ENCODE measurements around the gene SLC2A10. TPM values are rescaled to one million over a fixed set of nuclear protein-coding genes. Genes with fewer than 3 reads are reported as not detected.

The SLC2A10 gene
- total RNA-seq, 1 experiment from 2014 or later: not detected

DNA sequence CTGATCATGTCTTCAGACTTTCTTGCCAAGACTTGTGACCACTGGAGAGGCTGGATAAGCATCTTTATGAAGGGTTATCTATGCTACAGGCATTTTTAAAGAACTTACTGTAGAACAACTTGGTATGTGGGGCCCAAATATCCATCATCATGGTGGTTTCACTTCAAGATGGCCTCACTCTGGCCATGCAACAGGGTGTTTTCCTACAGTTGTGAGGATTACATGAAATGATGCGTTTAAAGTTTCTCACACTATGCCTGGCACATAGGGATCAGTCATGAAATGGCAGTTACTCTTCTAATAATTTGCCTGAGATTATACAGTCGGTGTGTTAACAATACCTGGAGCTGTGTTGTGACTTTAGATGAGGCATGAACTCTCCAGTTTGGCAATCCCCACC lies 13.0 kb downstream of the SLC2A10 start:
- no TSS peak for BruUV-seq (replicated peaks)
- no peaks in the 10 kb centered on the region for H3K4me1 ChIP-seq (ENCODE audit: insufficient read depth, low read length, poor library complexity, severe bottlenecking)
- intact Hi-C loops (cut with micrococcal nuclease; ENCODE audit: unreplicated experiment): no loop called here
- H3K27me3 ChIP-seq (replicated peaks; ENCODE audit: insufficient read depth, low read depth, low read length, poor library complexity): peaks cover 2% of the 10 kb centered on the region
- H3K4me3 ChIP-seq (ENCODE audit: low read depth, low read length, poor library complexity, severe bottlenecking): no peak overlapping the region
- DNase-seq (ENCODE audit: low spot score): no peak
- TF ChIP-seq, protein P1, sequence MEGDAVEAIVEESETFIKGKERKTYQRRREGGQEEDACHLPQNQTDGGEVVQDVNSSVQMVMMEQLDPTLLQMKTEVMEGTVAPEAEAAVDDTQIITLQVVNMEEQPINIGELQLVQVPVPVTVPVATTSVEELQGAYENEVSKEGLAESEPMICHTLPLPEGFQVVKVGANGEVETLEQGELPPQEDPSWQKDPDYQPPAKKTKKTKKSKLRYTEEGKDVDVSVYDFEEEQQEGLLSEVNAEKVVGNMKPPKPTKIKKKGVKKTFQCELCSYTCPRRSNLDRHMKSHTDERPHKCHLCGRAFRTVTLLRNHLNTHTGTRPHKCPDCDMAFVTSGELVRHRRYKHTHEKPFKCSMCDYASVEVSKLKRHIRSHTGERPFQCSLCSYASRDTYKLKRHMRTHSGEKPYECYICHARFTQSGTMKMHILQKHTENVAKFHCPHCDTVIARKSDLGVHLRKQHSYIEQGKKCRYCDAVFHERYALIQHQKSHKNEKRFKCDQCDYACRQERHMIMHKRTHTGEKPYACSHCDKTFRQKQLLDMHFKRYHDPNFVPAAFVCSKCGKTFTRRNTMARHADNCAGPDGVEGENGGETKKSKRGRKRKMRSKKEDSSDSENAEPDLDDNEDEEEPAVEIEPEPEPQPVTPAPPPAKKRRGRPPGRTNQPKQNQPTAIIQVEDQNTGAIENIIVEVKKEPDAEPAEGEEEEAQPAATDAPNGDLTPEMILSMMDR (conservative IDR thresholded peaks at IDR 0.05; ENCODE audit: low read depth, low read length): no peak
- no peak for TF ChIP-seq EZH2 (IDR thresholded peaks at IDR 0.05; ENCODE audit: borderline replicate concordance, low read depth, low read length, poor library complexity, severe bottlenecking)
- no peak overlapping the region for H3K27ac ChIP-seq (ENCODE audit: low read depth, low read length, poor library complexity, severe bottlenecking)
- ChIA-PET POLR2A (ENCODE audit: low non-redundant PET) (no interaction called here), CTCF (no interaction called here)
- H3K36me3 ChIP-seq (ENCODE audit: insufficient read depth, low read length, poor library complexity, severe bottlenecking): no peaks in the 10 kb centered on the region
- peaks cover 2% of the 10 kb centered on the region for H3K9me3 ChIP-seq (ENCODE audit: low read depth, low read length, poor library complexity, severe bottlenecking)

- DNase-seq (ENCODE audit: low spot score): no peak
- Histone ChIP-seq H3K36me3 (ENCODE audit: insufficient read depth, low read length, poor library complexity, severe bottlenecking) (no peaks in the 10 kb centered on the region), H3K27me3 (replicated peaks; ENCODE audit: insufficient read depth, low read depth, low read length, poor library complexity) (peaks cover 2% of the 10 kb centered on the region), H3K4me3 (ENCODE audit: low read depth, low read length, poor library complexity, severe bottlenecking) (no peak overlapping the region), H3K9me3 (ENCODE audit: low read depth, low read length, poor library complexity, severe bottlenecking) (peaks cover 2% of the 10 kb centered on the region), H3K4me1 (ENCODE audit: insufficient read depth, low read length, poor library complexity, severe bottlenecking) (no peaks in the 10 kb centered on the region), H3K27ac (ENCODE audit: low read depth, low read length, poor library complexity, severe bottlenecking) (no peak overlapping the region)
- intact Hi-C loops (cut with micrococcal nuclease; ENCODE audit: unreplicated experiment): no loop called here
- ChIA-PET CTCF (no interaction called here), POLR2A (ENCODE audit: low non-redundant PET) (no interaction called here)
- no peak for TF ChIP-seq EZH2 (IDR thresholded peaks at IDR 0.05; ENCODE audit: borderline replicate concordance, low read depth, low read length, poor library complexity, severe bottlenecking)
- TF ChIP-seq, protein P1 (conservative IDR thresholded peaks at IDR 0.05; ENCODE audit: low read depth, low read length): no peak
- BruUV-seq (replicated peaks): no TSS peak
These were observed 13.6 kb downstream of the SLC2A10 start for GRCh38 chr20:46723039-46723438.

DNA sequence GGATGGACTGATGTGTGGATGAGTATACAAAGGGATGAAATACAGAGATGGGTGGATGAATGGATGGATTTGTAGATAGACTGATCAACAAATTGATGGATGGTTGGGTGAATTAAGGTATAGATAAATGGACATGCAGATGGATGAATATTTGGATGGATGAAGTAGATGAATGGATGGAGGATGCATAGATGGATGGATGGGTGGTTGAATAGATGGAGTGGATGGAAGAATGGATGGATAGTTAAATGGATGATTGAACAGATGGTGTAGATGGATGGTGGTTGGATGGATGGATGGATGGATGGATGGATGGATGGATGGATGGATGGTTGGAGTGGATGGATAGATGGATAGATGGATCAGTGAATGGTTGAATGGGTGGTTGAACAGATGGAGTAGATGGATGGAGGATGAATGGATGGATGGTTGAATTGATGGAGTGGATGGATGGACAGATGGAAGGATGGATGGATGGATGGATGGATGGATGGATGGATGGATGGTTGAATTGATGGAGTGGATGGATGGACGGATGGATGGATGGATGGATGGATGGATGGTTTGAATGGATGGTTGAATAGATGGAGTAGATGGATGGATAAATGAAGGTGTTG lies 15.0 kb downstream of the SLC2A10 start:
- peaks cover 2% of the 10 kb centered on the region for H3K27me3 ChIP-seq (replicated peaks; ENCODE audit: insufficient read depth, low read depth, low read length, poor library complexity)
- DNase-seq (ENCODE audit: low spot score): no peak
- TF ChIP-seq, protein P1 (conservative IDR thresholded peaks at IDR 0.05; ENCODE audit: low read depth, low read length): no peak
- no peak for TF ChIP-seq EZH2 (IDR thresholded peaks at IDR 0.05; ENCODE audit: borderline replicate concordance, low read depth, low read length, poor library complexity, severe bottlenecking)
- no peaks in the 10 kb centered on the region for H3K4me1 ChIP-seq (ENCODE audit: insufficient read depth, low read length, poor library complexity, severe bottlenecking)
- H3K36me3 ChIP-seq (ENCODE audit: insufficient read depth, low read length, poor library complexity, severe bottlenecking): no peaks in the 10 kb centered on the region
- H3K4me3 ChIP-seq (ENCODE audit: low read depth, low read length, poor library complexity, severe bottlenecking): no peak overlapping the region
- ChIA-PET CTCF (no interaction called here), POLR2A (ENCODE audit: low non-redundant PET) (no interaction called here)
- no peak overlapping the region for H3K27ac ChIP-seq (ENCODE audit: low read depth, low read length, poor library complexity, severe bottlenecking)
- no TSS peak for BruUV-seq (replicated peaks)
- intact Hi-C loops (cut with micrococcal nuclease; ENCODE audit: unreplicated experiment): no loop called here
- H3K9me3 ChIP-seq (ENCODE audit: low read depth, low read length, poor library complexity, severe bottlenecking): peaks cover 2% of the 10 kb centered on the region
